ENCODE data around the gene KCNA5.

The KCNA5 gene

DNA sequence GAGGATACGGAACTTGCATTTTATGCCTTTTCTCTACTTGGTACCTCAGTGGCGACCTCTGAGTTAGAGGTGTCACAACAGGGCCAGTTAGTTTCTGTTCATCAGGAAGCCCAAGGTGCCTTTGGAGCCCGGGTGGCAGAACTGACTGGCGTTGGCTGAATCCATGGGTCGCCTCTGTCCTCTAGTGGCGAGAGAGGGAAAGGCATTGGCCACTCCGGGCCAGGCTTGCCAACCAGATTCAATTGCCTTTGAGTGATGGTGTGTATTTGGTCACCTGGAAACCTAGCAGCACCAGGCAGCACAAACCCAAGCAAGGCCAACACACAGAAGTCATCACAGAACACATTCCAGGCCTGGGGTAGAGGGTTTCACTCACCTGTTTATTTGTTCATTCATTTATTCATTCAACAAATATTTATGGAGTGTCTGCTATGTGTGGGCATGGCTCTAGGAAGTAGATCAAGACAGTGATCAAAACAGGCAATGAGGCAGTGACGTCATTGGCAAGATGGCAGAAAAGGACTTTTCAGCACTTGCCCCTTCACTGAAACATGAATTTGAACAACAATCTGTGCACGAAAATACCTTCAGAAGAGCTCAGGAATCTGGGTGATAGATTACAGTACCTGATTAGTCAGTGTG is 40.5 kb upstream of the KCNA5 start:
- TF ChIP-seq, protein P1, sequence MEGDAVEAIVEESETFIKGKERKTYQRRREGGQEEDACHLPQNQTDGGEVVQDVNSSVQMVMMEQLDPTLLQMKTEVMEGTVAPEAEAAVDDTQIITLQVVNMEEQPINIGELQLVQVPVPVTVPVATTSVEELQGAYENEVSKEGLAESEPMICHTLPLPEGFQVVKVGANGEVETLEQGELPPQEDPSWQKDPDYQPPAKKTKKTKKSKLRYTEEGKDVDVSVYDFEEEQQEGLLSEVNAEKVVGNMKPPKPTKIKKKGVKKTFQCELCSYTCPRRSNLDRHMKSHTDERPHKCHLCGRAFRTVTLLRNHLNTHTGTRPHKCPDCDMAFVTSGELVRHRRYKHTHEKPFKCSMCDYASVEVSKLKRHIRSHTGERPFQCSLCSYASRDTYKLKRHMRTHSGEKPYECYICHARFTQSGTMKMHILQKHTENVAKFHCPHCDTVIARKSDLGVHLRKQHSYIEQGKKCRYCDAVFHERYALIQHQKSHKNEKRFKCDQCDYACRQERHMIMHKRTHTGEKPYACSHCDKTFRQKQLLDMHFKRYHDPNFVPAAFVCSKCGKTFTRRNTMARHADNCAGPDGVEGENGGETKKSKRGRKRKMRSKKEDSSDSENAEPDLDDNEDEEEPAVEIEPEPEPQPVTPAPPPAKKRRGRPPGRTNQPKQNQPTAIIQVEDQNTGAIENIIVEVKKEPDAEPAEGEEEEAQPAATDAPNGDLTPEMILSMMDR (IDR thresholded peaks at IDR 0.05; ENCODE audit: low read length, missing control alignments): peak; percentile 99
- DNase-seq (ENCODE audit: low read depth): peak; percentile 61

DNA sequence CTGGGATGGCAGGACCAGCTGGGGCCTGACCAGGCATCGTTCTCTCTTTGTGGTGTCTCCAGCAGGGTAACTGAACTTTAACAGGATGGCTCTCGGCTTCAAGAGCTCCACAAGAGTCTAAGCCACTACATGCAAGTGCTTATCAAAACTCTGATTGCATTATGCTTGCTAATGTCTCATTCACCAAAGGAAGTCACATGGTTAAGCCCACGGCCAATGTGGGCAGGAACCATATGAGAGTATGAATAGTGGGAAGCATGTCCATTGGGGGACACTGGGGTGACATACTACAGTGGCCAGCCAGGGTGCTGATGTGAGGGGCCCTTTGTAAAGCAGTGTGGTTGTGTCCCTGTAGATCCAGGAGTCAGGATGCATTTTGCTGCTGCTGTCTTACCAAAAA is 35.0 kb upstream of the KCNA5 start:
- H3K4me3 ChIP-seq (replicated peaks; ENCODE audit: low read depth, low read length): no peak overlapping the region
- DNase-seq (ENCODE audit: low read depth): no peak
- TF ChIP-seq, protein P1 (IDR thresholded peaks at IDR 0.05; ENCODE audit: low read length, missing control alignments): no peak

More for the DNA sequence above, 40.5 kb upstream of the KCNA5 start:
- H3K4me3 ChIP-seq (replicated peaks; ENCODE audit: low read depth, low read length): no peak overlapping the region

DNA sequence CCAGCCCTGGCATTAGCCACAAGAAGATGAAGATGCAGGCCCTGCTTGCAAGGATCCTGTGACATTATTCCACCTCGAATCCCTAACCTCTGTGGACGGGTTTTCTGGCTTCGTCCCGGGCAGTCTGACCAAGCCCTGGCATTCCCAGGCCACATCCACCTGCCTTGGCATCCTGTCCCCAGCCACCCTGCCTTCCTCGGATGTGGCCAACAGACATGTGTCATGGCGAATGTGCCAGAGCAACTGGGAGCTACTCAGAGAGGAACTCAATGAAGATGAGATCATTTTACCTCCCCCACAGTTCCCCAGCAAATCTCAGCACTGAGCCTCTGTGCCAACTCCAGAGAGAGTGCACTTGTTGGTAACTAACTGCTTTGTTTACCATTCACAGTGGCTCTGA is 33.5 kb upstream of the KCNA5 start:
- DNase-seq (ENCODE audit: low read depth): no peak
- TF ChIP-seq, protein P1 (IDR thresholded peaks at IDR 0.05; ENCODE audit: low read length, missing control alignments): no peak
- no peak overlapping the region for H3K4me3 ChIP-seq (replicated peaks; ENCODE audit: low read depth, low read length)

DNA sequence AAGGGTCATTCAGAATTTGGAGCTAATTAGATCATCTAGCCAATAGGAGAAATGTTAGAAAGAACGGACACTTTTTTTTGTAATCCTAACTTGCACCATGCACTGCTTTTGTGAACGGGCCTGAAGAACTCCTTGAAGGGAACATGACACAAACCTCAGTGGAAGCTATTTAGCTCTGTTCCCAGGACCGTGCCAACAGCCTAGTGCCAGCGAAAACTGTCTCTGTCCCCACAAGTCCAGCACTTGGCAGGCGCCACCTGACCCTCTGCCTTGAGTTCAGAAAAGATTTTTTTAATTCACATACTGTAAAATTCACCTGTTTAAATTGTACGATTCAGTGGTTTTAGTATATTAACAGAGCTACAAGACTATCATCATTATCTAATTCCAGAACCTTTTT is 31.3 kb upstream of the KCNA5 start:
- TF ChIP-seq, protein P1 (IDR thresholded peaks at IDR 0.05; ENCODE audit: low read length, missing control alignments): no peak
- no peak overlapping the region for H3K4me3 ChIP-seq (replicated peaks; ENCODE audit: low read depth, low read length)
- DNase-seq (ENCODE audit: low read depth): no peak

DNA sequence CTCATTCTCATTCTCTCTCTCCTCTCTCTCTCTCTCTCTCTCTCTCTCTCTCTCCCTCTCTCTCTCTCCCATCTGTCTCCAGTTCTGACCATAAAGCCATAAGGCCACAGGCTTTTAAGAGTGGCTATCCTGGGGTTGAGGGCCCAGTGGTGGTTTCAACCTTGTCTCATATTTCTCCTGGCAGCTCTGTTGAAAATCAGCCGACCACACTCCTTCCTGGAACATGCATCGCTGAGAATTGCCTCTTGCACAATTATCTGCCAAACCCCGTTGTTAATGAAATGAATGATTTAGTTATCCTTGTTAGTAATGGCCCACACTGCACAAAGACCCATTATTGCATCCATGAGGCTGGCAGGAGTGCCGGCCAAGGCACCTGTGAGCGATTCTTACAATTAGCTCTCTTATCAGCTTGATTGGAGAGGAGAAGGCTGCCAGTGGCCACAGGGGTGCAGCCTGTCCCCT is 30.4 kb upstream of the KCNA5 start:
- TF ChIP-seq, protein P1 (IDR thresholded peaks at IDR 0.05; ENCODE audit: low read length, missing control alignments): no peak
- DNase-seq (ENCODE audit: low read depth): no peak

DNA sequence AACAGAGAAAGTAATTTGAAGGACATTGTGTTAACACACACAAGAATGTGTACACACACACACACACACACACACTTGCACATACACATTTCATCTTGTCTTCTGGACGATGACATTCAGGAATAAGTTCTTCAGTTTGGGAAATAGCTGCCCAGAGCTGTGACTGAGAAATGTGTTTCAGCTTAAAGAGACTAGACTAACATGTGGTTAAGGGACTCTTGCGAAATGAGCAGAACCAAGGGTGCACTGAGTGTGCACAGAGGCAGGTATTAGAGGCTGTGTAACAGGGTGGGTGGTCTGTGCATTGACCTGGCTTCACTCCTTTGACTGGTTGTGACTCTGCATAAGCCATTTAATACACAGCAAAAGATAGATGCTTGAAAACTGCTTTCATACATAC is 29.4 kb upstream of the KCNA5 start:
- TF ChIP-seq, protein P1 (IDR thresholded peaks at IDR 0.05; ENCODE audit: low read length, missing control alignments): no peak
- no peak overlapping the region for H3K4me3 ChIP-seq (replicated peaks; ENCODE audit: low read depth, low read length)
- DNase-seq (ENCODE audit: low read depth): no peak

More for the DNA sequence above, 30.4 kb upstream of the KCNA5 start:
- no peak overlapping the region for H3K4me3 ChIP-seq (replicated peaks; ENCODE audit: low read depth, low read length)

Data from fibroblast of pulmonary artery (primary cell).